ENCODE data around the gene IL17F.
A peak's percentile ranks its signal among the peaks of the same experiment; 100 is the strongest.

Gene IL17F

DNA sequence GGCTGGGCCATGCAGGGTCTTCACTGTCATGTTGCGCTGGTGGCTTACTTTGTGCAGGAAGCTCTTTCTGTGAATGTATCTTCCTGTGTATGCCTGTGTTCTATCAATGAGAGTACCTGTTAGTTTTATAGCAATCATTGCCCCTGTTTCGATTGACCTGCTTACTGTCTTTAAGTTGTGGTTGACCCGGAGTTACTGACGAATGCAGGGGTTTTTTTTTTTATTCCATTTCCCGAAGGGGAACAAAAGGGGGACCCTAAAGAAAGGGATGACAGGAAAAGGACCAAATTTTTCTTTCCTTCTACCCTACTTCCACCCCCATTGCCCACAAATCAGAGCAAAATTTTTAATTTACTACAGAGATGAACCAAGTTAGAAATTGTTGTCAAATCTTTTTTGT is at the start of gene IL17F:
TSS of gene IL17F (minus strand) at position 101 of the 400 bp plus-strand sequence. CDS start at position 30, 71 bp downstream.
- DNase-seq (ENCODE audit: low read depth), result no peak

DNA sequence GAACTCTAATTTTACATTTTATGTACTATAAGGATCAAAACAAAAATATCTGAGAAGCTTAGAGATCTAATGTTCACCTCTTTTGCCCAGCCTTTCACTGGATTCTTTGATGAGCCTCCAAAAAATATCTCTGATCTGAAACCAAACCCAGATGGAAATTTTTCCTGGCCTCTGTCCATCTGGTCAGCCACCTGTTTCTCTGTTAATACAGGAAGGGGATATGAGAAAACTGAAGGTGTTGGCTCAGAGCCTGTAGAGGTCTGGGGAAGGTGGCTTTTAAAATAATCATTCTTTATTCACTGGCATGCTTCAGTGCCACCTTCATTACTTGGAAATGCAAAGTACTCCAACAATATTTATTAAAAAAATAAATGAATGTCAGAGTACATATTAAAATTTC is 48.8 kb upstream of the IL17F start:
- no peak for DNase-seq (ENCODE audit: low read depth)

DNA sequence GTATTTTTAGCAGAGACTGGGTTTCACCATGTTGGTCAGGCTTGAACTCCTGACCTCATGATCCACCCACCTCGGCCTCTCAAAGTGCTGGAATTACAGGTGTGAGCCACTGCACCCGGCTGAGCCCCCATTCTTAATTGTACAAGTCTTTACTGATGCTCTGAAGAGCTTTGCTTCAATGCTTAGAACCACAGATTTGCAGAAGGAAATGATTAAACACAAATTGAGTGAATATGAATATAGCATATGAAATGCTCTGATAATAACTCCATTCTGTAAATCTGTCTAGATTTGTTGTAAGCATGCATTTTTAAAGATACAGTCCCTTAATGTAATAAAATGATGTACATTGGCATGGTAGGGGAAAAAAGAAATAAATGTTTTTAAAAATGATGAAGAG is 44.5 kb upstream of the IL17F start:
- DNase-seq (ENCODE audit: low read depth), result no peak

DNA sequence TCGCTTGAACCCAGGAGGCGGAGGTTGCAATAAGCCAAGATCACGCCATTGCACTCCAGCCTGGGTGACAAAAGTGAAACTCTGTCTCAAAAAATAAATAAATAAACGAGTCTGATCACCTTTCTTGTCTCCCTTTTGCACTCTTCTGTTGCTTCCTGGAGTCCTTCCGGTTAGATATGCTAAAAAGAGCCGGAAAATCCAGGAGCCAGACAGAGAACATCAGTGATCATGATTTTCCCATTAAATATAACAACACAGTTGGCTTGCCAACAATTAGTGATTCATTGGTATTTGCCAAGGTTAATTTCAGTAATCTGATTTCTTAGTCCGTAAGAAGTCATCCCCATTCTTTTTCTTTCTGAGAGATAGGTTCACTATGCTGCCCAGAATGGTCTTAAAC is 43.9 kb upstream of the IL17F start:
- DNase-seq (ENCODE audit: low read depth), result no peak

DNA sequence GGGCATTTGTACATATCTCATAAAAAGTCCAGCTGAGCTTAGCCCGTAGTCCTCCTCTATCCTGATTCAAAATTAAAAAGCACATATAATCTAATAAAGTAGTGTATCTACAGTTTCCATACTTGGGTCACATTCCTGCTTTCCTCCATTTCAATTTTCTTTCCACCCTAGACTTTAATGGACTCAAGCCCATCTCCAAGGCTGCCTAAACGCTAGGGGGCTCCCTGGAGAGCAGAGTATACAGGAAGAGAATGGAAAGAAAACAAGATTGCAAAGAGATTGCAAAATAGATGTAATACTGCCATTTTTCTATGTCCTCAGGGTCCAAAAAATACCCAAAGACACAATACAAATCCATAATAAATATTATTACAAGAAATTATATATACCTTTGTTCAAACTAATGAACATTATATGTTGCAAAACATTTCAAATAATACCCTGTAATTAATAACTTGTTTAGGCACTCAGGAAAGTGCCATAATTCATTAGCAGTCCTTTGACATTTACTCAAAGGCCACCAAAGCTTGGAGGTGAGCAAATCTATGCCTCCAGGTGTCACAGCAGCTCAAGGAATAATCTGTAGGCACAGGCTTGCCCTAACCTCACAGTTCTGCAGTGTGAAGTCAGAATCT is 42.6 kb upstream of the IL17F start:
- DNase-seq (ENCODE audit: low read depth), result no peak

DNA sequence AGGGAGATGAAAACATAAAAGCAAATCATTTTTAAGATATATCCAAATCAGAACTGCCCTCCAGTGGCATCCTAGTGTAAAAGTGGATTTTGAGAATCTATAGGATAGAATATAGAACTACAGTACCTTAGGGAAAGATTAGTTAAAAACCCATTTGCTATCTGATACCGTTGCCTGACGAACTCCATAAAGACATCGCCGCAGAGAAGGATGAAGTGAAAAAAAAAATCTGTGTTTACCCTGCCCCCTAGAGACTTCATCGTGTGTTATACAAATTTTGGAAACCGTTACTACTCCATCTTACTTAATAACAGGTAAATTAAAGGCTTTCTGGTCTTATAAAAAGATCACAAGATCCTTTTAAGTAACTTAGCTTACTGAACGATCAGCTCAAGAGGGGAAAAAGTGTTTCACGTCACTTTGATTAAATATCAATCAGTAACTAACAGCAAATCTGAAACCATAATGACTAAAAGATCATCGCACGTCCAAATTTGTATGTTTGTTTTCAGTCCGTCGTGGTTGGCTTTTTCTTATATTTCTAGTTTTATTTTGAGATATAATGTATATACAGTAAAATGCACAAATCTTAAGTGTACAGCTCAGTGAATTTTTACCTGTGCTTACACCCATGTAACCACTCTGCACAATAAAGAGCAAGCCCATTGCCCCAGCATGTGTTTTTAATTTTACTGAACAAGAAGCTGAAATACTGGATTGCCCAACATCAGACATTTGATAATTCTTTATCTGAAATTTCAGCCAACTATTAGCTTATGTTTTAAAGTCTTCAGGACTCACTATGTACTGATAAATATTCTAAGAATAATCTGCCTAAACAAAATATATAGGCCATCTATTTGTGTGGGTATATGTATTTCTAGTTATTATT is 41.1 kb upstream of the IL17F start:
- DNase-seq (ENCODE audit: low read depth), result no peak

DNA sequence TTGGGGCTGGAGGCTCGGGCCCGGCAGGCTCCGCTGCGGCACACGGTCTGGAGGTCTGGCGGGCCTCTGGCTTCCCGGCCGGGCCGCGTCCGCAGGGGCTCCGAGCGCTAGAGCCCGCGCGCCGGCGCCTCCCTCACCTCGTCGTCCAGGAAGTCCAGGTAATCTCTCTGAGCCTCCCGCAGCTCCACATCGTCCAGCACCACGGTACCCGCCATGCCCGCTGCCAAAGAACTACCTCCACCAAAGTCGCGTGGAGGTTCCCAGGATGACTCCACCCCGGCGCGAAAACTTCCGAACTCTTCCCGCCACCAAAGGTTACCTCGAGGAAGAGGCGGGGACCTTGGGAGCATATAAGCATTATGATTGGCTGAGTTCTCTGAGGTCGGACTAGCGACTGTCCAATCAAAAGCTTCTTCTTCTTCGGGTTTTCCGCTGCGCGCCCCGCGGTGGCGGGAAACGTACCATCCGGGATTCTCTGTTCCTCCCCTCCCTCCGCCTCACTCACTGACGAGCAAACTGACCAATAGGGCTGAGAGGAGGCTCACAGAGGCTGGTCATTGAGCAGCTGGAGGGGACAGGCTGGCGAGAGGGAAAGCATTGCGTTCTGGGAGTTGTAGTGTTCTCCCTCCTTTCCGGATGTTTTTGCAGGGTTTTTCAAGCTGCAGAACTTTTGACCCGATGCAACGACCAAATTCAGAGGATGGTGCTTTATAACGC is 40.3 kb upstream of the IL17F start, which contains the start of gene MCM3:
TSS of gene MCM3 (minus strand) at position 283 of the 717 bp plus-strand sequence. CDS start at position 215, 68 bp downstream.
- DNase-seq (ENCODE audit: low read depth), result peak; percentile 98

DNA sequence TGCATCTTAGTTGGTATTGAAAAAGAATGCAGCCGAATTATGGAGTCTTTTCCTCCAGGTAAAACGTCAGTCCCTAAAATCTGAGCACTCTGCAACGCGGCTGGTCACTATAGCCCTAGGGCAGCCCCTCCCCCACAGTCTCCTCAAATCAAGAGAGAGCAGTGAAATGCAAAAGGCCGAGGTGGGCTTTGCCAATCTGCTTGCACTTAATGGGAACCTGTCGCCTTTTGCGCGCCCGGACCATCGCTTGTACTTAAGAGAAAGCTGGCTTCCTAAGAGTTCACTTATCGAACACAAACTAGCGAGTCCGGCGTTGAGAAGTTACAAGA is 39.8 kb upstream of the IL17F start:
- no peak for DNase-seq (ENCODE audit: low read depth)

DNA sequence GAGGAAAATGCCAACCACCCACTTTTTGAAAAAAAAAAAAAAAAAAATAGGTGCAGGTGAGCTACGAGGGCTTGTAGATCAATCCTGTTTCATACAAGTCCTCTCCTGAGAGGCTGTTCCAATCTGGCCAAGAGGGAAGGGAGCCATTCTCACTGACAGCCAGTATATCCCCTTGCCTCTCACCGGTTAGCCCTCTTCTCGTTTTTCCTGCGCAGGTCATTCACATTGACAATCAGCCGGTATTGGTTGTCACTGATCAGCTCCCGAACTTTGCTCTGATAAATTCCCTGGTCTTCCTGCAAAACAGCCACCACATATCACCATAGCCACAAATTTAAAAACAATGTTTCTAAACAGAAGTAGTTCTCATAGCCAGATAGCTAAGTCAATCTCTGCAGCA is 38.8 kb upstream of the IL17F start:
- no peak for DNase-seq (ENCODE audit: low read depth)

DNA sequence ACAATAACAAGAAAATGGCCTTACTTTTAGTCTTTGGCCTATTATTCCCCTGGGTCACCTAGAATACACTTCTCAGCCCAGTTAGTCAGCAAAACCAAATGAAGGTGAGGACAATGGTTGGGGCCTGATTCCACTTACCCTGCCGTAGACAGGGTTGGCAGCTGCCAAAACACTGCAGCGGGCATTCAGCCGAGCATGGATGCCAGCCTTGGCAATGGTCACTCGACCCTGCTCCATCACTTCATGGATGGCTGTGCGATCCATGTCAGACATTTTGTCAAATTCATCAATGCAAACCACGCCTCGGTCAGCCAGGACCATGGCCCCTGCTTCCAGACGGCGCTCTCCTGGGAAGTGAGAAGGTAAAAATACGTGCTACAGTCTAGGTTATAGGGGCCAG is 31.8 kb upstream of the IL17F start:
- no peak for DNase-seq (ENCODE audit: low read depth)

DNA sequence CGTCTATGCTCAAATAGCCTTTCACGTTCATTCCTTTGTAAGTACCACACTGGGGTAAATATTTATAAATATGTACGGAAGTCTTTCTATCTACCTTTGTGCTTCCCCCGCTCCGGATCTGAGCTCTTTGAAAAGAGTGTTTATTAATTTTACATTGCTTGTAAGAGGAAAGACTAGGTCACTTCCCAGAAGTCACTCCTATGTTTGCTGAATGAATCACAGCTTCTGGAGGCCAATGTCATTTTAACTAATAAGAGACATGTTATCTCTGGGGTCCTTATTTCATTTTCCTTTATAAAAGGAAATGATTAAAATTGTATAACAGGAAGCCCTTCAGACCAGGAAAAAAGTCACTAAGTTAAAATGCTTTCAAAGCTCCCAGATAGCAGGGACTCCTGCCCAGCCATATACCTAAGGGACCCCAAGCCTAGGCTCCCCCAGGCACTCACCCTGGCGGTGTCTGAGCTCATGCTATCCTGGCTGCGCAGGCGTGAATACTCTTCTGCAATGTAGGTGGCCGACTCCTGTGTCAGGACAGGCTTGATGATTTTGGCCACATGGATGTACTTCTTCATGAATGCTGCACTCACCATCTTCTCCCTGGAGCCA is 27.7 kb upstream of the IL17F start:
- DNase-seq (ENCODE audit: low read depth), result no peak

DNA sequence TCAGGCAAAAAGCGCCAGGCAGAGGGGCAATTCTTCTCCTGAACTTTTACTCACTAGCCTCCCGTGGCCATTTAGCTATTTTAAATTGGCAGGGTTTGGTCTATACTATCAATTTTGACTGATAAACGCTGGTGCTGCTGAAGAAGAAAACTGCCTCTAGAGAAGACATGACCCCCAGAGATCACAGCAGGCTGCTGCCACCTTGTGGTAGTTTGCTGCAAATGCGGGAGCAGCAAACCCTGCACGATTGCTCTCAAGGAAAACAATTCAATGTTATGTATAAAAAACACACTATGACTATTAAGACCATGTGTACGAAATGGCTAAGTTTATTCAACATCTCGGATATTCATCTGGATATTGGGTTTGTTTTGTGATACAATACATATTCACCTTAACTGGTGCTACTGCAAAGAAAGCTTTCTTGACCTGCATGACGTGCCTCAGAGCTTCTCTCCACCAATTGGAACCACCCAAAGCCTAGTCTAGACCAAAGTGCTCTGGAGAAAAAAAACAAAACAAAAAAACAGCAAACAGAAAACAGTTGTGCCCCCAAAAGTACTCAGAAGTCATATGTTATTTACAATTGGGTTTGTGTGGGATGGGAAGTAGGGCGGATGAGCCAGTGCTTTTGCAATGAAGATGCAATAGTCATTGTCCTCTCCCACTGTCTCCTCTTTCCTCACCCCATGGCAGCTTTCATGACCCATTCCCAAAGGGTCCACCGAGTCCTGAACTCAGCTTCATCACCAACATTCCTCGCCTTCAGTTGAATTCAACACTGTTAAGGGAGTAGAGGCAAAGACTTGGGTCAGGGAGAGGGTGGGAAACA is 19.6 kb upstream of the IL17F start:
- DNase-seq (ENCODE audit: low read depth), result no peak

DNA sequence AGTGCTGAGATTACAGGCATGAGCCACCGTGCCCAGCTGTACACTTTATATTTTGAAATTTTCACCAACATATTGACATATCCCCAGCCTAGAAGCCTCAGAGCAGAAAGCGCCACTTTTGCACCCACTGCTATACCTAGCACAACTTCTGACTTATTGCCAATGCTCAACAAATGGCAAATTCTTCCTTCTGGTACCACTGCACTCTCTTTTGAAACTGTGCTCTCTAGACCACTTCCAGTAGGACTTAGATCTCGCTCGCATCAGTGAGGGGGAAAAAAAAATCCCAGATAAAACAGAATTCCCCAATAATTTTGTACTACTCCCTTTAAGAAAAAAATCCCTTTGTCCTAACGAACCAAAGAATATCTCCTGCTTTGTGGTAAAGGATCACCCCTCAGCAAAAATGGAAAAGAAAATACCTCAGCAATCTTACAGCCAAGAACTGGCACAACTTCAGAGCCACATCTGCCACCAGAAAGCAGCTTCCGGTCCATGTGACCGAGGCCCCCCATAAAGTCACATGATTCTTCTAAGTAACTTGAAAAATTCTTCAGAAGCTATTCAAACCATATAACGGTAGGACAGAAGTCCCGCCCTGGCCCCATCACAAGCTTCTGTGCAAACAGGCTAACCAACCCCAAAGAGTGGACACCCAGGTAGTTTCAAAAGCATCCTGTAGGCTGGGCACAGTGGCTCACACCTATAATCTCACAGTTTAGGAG is 18.5 kb upstream of the IL17F start:
- no peak for DNase-seq (ENCODE audit: low read depth)

DNA sequence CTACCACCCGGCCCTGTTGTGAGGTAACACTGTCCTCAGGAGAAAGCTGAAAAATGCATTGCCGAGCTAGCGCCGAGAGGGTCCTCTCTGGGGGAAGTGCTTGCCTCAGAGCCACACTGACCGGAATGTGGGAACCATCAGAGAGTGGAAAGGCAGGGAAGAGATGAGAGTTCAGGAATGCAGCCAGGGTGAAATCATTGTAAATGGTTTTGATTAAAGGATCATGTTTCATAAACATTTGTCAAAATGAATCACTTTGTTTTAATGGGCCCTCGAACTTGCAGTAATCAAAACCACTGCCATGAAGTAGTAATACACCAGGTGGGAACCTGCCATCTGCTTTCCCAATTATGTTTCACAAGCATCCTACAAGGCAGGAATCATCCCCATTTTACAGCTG is 16.9 kb upstream of the IL17F start:
- peak; percentile 52 for DNase-seq (ENCODE audit: low read depth)

DNA sequence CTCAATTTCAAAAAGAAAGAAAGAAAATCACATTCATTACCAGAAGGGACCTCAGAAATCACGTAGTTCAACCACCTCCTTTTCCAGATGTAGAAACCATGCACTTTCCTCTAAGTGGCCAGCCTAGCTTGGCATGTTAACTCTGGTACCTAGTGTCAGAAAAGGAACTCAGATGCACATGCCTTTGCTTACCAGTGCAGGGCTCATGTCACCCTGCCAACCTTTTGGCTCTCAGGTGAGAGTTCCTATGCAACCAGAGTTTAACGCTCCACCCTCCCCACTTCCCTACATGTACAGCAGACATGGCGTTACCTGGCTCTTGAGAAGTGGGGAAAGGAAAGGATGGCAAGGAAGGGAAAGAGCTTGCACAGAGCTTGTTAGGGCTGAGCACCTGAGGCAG is 16.3 kb upstream of the IL17F start:
- DNase-seq (ENCODE audit: low read depth), result no peak

DNA sequence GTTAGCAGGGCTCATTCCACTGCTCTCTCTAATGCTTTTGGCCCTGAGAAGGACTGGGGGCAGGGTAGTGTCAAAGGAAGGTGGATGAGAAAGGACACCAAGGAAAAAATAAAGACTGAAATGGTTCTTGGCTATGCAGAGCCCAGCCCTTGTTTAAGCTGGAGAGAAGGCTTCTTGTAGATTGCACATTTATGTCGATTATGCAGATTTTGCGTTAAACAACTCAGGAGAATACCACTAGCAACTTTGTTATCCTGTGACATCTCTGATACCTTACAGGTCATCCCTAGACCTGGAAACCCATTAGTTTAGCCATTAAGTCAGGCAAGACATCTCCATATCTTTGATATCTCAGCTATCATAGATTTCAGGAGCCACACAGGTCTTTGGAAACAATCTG is 11.1 kb upstream of the IL17F start:
- DNase-seq (ENCODE audit: low read depth), result no peak

DNA sequence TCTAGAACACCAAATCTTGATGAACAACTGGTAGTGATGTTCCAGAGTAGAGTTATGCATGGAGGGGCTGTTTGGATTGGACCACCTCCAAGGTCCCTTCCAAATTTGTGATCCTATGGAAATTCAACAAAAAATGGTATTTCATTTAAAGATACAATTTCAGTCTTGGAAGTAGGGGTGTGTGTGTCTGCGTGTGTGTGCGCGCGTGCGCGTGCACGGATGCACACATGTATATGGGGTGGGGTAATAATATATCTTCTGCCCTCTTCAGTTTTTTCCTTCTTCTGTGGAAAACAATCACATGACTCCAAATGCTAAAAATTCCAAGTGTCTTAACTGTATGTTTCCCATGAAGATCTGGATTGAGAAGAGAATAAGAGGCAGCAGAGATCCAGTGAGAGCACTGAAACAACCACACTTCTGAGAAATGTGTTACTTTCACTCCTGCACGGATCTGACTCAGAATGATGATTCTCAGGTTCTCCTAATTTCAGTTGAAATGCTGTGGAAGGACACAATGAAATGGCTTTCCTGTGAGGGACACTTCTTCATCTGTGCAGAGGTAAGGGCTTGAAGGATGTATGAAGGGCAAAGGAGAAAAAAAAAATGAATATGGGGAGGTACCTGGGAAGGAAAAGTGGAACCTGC is 10.6 kb upstream of the IL17F start:
- no peak for DNase-seq (ENCODE audit: low read depth)

DNA sequence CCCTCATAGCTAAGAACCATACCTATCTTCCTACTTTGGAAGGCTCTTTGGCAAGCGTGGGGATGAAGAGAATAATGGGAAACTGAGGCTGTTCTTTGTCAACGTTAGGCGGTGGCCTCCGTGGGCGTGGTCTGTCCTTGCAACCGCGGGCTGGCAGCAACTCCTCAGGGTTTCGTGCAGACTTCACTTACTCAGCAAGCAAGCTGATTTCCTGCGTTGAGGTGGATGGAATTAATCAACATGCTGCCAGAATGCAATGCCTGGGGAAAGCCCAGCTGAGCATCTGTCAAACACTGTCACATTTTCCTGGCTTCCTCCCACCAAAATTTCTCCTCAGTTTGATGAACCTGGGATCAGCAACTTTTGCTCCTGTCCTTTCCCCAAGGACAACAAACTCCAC is 9.2 kb upstream of the IL17F start:
- no peak for DNase-seq (ENCODE audit: low read depth)

DNA sequence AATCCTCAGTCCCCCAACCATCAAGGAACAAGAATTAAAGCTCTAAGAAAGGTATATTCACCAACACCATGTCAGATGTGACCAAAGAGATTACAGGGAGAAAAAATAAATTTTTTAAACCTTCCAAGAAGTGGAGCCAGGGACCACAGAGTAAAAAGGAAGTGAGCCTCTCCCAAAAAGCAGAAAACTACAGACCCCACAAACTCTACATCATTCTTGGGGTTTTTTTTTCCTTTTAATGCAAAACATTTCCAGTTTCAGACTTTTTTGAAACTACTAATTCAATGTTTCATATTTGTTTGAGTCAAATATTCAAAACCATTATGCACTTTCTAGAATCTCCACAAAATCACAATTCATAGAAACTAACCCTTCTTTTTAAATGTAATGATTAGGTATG is 6.8 kb upstream of the IL17F start:
- DNase-seq (ENCODE audit: low read depth), result no peak

DNA sequence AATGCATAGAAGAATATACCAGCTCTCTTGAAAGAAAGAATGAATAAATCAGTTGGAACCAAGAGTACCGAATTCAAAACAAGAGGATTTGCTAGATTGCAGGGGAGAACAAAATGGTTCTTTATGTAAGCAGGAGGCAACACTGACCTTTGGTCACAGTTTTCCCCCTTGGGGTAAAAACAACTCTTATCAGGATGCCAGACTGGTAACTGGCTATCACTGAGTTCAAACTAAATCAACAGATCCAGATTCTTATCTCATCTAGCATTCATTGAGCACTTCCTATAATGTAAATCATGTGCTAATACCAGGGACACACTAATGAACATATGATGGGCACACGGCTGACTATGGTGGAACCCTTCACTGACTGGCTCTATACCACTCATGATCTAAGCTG is 4.8 kb upstream of the IL17F start:
- no peak for DNase-seq (ENCODE audit: low read depth)

DNA sequence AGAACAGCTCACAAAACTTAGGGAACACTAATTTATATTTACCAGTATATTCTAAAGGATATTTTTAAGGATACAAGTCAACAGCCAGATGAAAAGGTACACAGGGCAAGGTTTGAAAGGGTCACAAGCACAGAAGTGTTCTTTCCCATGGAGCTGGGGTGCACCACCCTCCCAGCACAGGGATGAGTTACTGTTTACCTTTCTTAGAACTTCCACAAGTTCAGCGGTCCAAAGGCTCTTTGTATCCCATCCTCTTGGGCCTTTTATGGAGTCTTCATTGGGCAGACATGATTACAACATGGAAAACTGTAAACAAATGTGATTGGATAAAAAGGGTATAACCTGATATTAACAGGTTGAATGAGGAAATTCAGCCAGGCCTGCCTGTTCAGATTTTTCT is 1.1 kb upstream of the IL17F start:
- DNase-seq (ENCODE audit: low read depth), result no peak

All from HS-5 (cell line).